GM12891 (cell line): ENCODE results near the gene CENPB.

Experiments
- PAX5 ChIP-seq: IDR thresholded peaks from 2 replicates; pipeline ENCODE4 v1.6.1; 2011; ENCODE audit warnings: low read length, moderate library complexity, mild to moderate bottlenecking; ENCODE audit not compliant: insufficient read depth, severe bottlenecking
- POLR2A ChIP-seq: IDR thresholded peaks from 2 replicates; pipeline ENCODE4 v1.6.1; 2011; ENCODE audit warnings: low read depth, low read length, control low read depth
- POLR2AphosphoS5 ChIP-seq: IDR thresholded peaks from 2 replicates; pipeline ENCODE4 v1.6.1; 2011; ENCODE audit warnings: low read depth, low read length, control low read depth
- SPI1 ChIP-seq: IDR thresholded peaks from 2 replicates; pipeline ENCODE4 v1.6.1; 2011; ENCODE audit warnings: low read depth, low read length, control low read depth
- TAF1 ChIP-seq: IDR thresholded peaks from 2 replicates; pipeline ENCODE4 v1.6.1; 2011; ENCODE audit warnings: low read depth, low read length, control low read depth

GRCh38 chr20:3747471-3747870 lies 39.1 kb downstream of the CENPB start:
- no peak for TF ChIP-seq POLR2AphosphoS5
- no peak for TF ChIP-seq POLR2A
- no peak for TF ChIP-seq TAF1
- no peak for TF ChIP-seq PAX5
- TF ChIP-seq SPI1, result no peak
